ENCODE data around the gene ATP8A1. TPM values are rescaled to one million over a fixed set of nuclear protein-coding genes. Genes with fewer than 3 reads are reported as not detected.

ATP8A1 gene
- total and polyA plus RNA-seq, 2 donors from 2014 or later, result 4.6 to 27.4 TPM

DNA sequence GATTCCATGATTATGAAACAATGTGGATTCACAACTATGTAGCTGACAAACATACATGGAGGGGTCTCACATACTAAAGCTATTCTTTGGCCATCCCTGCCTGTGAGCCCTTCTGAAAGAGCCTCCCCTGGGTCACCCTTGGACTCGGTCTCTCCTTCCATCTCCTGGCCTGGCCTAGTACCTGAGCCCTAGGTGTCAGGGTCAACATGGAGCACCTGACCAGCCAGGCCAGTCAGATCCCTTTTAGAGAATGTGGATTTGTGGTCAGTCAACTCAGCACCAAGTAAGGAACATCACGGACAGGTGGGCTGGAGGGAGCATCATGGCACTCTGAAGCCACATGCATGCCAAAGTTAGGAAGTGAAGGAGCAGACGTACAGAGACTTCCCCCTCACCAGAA is 16.3 kb downstream of the ATP8A1 start:
- no peak for DNase-seq
- no peaks in the 10 kb centered on the region for H3K9me3 ChIP-seq (ENCODE audit: control insufficient read depth in 2 of 3, insufficient read depth in 1 of 3, low read length in 3 of 3)
- H3K27me3 ChIP-seq (ENCODE audit: control insufficient read depth, insufficient read depth, low read length), result no peaks in the 10 kb centered on the region
- intact Hi-C loops (cut with DNase I), result no loop called here
- no peaks in the 10 kb centered on the region for H3K36me3 ChIP-seq (ENCODE audit: control insufficient read depth in 2 of 3, insufficient read depth in 3 of 3, low read length in 3 of 3)
- no peak overlapping the region for H3K27ac ChIP-seq (ENCODE audit: low read depth in 2 of 2, low read length in 2 of 2)
- peaks cover 0 to 3% (median 0%) of the 10 kb centered on the region in 3 donors for H3K4me1 ChIP-seq (ENCODE audit: control insufficient read depth in 2 of 3, insufficient read depth in 2 of 3, low read depth in 1 of 3, low read length in 3 of 3)
- no peak overlapping the region for H3K4me3 ChIP-seq (ENCODE audit: low read length in 3 of 3)
- TF ChIP-seq, protein P1, sequence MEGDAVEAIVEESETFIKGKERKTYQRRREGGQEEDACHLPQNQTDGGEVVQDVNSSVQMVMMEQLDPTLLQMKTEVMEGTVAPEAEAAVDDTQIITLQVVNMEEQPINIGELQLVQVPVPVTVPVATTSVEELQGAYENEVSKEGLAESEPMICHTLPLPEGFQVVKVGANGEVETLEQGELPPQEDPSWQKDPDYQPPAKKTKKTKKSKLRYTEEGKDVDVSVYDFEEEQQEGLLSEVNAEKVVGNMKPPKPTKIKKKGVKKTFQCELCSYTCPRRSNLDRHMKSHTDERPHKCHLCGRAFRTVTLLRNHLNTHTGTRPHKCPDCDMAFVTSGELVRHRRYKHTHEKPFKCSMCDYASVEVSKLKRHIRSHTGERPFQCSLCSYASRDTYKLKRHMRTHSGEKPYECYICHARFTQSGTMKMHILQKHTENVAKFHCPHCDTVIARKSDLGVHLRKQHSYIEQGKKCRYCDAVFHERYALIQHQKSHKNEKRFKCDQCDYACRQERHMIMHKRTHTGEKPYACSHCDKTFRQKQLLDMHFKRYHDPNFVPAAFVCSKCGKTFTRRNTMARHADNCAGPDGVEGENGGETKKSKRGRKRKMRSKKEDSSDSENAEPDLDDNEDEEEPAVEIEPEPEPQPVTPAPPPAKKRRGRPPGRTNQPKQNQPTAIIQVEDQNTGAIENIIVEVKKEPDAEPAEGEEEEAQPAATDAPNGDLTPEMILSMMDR (IDR thresholded peaks at IDR 0.05; ENCODE audit: borderline replicate concordance, extremely low read depth, insufficient read depth), result no peak
- no peak for FAIRE-seq
- H3K9ac ChIP-seq (ENCODE audit: low read length in 3 of 3), result no peak overlapping the region

- intact Hi-C loops (cut with DNase I), result no loop called here
- no peak overlapping the region for H3K9ac ChIP-seq (ENCODE audit: low read length in 3 of 3)
- H3K27ac ChIP-seq (ENCODE audit: low read depth in 2 of 2, low read length in 2 of 2), result no peak overlapping the region
- peaks cover 0 to 3% (median 0%) of the 10 kb centered on the region in 3 donors for H3K4me1 ChIP-seq (ENCODE audit: control insufficient read depth in 2 of 3, insufficient read depth in 2 of 3, low read depth in 1 of 3, low read length in 3 of 3)
- H3K36me3 ChIP-seq (ENCODE audit: control insufficient read depth in 2 of 3, insufficient read depth in 3 of 3, low read length in 3 of 3), result no peaks in the 10 kb centered on the region
- no peak overlapping the region for H3K4me3 ChIP-seq (ENCODE audit: low read length in 3 of 3)
- H3K27me3 ChIP-seq (ENCODE audit: control insufficient read depth, insufficient read depth, low read length), result no peaks in the 10 kb centered on the region
- FAIRE-seq, result no peak
- DNase-seq, result no peak
- TF ChIP-seq, protein P1 (IDR thresholded peaks at IDR 0.05; ENCODE audit: borderline replicate concordance, extremely low read depth, insufficient read depth), result no peak
- no peaks in the 10 kb centered on the region for H3K9me3 ChIP-seq (ENCODE audit: control insufficient read depth in 2 of 3, insufficient read depth in 1 of 3, low read length in 3 of 3)
These were observed 17.9 kb downstream of the ATP8A1 start for GRCh38 chr4:42638993-42639392.

GRCh38 chr4:42638321-42638720 is 18.6 kb downstream of the ATP8A1 start:
- H3K9ac ChIP-seq (ENCODE audit: low read length in 3 of 3), result no peak overlapping the region
- intact Hi-C loops (cut with DNase I), result no loop called here

More at GRCh38 chr4:42638321-42638720, 18.6 kb downstream of the ATP8A1 start:
- FAIRE-seq (no peak), DNase-seq (no peak)
- TF ChIP-seq, protein P1 (IDR thresholded peaks at IDR 0.05; ENCODE audit: borderline replicate concordance, extremely low read depth, insufficient read depth), result no peak
- H3K36me3 ChIP-seq (ENCODE audit: control insufficient read depth in 2 of 3, insufficient read depth in 3 of 3, low read length in 3 of 3), result no peaks in the 10 kb centered on the region
- H3K4me1 ChIP-seq (ENCODE audit: control insufficient read depth in 2 of 3, insufficient read depth in 2 of 3, low read depth in 1 of 3, low read length in 3 of 3), result peaks cover 0 to 3% (median 0%) of the 10 kb centered on the region in 3 donors
- H3K27me3 ChIP-seq (ENCODE audit: control insufficient read depth, insufficient read depth, low read length), result no peaks in the 10 kb centered on the region
- no peaks in the 10 kb centered on the region for H3K9me3 ChIP-seq (ENCODE audit: control insufficient read depth in 2 of 3, insufficient read depth in 1 of 3, low read length in 3 of 3)
- no peak overlapping the region for H3K27ac ChIP-seq (ENCODE audit: low read depth in 2 of 2, low read length in 2 of 2)
- H3K4me3 ChIP-seq (ENCODE audit: low read length in 3 of 3), result no peak overlapping the region
